Measurements from ENCODE around the gene JRKL.

JRKL gene
- total RNA-seq, result 18.9 reads per million, percentile 45 among the genes with 10 or more reads in this experiment

DNA sequence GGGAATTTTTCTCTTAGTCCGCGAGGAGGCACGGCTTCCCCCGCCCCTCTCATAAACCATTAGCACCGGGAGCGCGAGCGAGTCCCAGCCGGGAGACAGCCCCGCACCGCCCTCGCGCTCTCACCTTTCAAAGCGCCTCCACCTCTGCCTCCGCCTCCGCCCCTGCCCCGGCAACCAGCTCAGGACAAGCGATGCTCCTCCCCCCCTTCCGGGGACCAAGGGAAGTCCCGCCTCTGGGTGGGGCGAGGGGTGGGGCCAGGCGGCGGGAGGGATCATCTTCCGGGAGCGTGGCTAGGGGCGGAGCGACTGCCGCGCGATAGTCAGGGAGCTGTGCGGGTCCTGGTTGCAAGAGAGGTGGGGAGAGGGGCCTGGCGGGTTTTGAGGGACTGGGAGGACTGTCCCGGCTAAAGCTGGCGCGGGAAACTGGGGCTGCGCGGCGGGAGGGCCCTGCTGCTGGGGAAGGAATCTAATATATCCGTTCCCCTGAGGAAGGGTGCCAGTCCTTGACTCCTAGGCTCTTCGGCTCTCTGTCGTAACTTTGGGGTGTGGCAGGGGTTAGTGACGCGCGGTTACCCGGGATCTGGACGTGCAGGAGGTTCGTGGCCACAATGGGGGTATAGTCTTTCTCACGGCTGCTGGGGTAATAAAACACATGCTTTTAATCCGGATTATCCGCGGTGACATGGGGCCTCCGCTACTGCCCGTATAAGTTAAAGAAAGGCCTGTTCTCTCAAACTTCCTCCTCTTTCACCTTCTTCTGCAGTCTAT is at the start of gene JRKL, which contains the start of gene CCDC82:
TSS of gene JRKL (plus strand) at position 294 of the 768 bp plus-strand sequence. CDS start 637 bp downstream, outside the sequence.
TSS of gene CCDC82 (minus strand) at position 193 of the 768 bp plus-strand sequence. CDS start 5,165 bp downstream, outside the sequence.
- DNase-seq, result peak; percentile 96

DNA sequence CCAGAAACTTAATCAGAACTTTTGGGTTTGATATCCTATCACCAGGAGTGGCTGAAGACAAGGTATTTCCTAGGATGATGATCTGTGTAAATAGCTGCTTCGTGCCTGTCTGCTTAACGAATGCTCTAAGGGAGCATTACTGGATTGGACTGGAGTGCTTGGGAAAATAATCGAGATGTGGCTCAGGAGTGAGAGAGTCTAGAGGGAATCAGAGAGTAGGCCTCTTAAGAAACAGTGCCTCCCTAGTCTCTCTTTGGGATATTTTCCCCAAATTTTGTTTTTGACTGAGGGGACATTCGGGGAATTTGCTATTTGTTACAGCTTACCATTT is 49.3 kb upstream of the JRKL start:
- no peak for DNase-seq

DNA sequence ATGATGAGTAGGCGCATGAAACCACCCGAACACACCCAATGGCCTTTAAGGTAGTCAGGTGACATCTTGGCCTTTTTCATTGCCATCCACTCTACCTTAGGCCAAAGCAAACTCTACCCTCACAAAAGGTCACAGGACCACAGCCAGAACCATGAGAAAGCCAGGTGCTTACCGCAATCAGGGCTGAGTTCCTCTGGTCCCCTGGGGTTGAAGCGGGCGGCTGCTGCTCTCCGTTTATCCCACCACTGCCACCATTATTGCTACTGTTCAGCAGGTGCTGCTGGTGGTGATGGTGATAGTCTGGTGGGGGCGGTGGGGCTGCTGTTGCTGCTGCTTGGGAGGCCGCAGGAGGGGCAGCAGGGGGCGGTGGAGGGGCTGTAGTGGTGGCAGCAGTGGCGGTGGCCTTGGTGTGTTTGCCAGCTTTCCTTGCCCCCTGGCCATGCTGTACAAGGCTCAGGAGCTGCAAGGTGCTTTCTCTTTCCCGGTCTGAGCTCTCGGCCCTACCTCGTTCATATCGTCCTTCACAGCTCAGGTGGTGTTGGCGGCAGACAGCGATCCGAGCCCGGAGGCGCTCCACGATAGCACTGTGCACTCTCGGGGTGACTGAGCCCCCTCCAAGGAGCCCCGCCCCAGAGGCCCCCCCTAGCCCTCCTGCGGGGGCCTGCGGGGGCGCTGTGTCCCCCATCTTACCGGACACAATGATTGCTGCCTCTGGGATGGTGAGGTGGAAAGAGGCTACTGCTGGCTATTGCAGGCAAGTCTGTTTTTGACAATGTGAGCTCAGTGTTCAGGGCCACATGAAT is 48.4 kb upstream of the JRKL start:
- DNase-seq, result peak; percentile 64

DNA sequence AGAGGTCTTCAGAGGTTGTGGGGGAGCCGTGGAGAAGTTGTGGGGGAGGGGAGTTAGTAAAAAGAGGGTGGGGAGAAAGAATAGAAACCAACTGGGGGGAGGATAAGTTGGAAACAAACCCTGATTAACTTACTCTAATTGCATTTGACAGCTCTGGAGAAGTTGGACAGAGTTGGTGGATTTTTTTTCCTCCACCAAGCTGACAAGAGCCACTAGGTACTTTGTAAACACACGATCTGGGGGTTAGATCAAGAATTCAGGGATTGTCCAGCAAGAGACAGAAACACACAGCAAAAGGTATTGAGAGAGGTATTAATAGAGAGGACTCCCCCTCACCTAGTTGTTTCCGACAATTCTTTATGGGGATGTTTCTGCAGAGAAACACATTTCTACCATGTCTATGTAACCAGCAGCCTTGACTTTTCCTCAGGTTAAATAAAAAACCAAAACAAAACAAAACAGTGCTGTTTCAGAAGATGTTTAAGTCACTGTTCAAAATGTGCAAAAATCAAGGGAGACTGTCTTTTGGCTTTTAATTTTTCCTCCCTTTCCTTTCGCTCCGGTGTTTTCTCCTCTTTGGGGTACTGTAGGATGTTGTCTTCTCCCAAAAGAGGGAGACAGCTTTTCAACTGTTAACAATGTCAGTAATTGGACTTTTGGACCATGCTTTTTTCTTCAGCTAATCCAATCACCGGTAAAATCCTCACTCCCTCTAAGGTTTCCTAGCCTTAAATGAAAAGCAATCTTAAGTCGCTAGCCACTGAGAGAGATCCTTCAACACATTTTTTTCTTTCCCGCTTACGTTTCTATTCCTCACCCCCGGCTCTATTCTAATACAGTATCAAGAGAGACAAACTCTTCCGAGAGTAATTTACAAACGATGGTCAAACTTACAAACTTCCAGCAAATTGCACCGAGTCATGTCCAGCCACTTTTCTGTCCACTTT is 47.5 kb upstream of the JRKL start:
- no peak for DNase-seq

DNA sequence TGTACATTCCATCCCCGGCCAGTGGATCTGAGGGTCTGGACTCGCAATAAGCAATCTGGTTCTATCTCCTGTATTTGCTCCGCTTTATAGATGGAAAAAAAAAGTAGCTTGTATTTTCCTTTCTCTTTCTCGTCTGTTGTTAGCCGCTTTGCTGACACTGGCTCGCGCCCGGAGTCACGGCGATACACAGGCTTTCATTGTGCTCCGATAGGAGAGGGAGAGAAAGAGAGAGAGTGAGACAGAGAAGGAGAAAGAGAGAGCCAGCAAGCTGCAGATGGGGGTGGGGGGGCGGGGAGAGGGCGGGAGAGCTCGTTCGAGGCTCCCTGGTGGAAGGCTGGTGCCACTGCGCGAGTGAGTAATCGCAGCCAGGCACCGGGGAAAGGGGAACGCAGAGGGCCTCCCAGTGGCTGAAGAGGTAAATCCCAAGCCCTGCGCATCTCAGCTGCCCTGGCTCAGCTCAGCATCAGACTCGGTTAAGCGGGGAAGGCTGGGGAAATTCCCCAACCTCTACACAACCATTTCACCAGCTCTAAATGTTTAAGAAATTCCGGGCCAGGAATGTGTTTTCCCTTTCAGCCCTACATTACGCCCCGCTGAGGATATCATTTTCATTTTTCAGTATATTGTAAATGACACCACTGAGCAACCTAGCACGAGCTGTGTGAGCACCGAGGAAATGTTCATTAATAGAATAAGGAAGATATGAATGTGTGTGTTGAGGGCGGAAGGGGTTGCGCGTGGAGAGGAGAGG is 46.7 kb upstream of the JRKL start, which contains the start of gene MAML2:
TSS of gene MAML2 (minus strand) at position 235 of the 751 bp plus-strand sequence. CDS start 1,300 bp downstream, outside the sequence.
- DNase-seq, result peak; percentile 87

DNA sequence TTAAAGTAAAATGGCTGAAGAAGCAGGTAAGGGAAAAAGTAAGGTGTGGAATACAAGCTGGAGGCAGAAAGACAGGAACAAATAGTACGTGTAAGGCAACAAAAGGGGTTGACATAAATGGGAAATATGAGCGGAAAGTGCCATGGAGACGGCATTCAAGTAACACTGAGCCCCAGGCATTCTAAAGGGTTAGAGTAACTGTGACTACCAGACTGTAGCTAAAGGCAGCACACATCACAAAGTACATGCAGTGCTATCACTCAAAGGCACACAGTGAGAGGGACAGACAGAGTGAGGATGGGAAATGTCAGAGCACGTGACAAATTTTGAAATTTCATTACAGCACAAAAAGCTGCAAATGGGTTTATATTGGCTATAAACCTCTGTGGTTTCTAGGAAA is 33.0 kb upstream of the JRKL start:
- no peak for DNase-seq

DNA sequence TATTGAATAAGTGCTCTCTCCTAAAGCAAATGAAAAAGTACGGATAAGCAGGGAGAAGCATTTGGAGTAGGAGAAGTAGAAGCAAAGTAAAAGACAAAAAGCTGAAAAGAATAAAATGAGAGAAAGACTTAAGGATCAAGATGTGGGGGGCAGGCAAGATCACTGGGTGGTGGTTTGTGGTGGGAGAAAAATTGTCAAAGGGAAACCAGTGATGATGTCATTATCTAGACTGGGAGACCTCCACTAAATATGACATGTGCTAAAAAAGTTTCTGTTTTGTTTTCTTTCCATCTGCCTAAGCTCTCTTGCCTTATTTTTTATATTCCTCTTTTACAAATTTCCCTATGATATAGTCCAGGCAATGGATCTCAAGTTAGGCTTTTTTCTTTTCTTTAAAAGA is 32.0 kb upstream of the JRKL start:
- no peak for DNase-seq

DNA sequence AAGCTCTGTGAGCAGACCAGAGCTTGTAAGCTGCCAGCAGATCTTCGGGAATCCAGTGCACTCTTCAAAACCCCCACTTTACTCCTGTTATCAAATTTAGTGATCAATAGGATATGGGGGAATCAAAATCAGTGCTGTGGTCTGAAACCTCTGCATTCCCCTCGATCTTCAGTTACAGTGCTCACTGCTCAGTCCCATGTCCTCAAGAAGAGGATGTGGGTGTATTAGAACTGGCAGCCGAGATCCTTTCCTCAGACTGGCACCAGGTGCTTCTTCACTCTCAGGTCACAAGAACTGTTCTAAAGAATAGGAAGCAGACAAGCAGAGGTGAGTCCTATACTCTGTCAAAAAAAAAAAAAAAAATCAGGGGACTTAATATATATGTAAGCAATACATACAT is 31.5 kb upstream of the JRKL start:
- no peak for DNase-seq

DNA sequence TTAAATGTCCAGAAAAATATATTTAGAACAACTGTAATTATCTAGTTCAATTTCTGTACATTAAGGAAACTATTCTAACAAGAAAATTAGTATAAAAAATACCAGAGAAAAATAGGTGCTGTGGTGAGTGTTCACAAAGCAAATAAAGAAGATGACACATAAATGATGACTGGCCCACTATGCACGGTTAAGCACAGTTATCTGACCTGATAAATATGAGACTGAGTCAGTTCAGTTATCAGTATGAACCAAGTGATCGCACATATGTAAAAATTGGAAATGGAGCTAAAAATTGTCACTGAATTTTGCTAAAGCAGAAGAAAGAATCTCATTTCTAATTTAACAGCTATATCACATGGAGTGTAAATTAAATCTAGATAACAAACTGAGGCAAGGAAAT is 28.0 kb upstream of the JRKL start:
- no peak for DNase-seq

DNA sequence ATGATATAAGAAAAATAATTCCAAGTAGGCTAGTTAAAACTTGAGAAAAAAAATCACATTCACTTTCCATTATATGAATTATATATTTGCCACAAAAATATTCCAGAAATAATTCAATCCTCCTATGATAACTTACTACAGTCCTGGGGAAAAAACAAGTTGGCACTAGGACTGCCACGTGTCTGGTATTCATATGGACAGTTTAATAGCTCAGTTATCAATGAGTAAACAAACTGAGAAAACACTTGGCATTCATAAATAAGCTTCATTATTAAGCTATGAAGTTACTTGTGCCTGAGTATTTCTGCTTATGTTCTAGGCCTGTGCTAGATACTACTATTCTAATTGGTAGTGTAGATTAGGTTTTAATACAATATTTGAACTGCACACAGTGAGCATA is 24.3 kb upstream of the JRKL start:
- no peak for DNase-seq

DNA sequence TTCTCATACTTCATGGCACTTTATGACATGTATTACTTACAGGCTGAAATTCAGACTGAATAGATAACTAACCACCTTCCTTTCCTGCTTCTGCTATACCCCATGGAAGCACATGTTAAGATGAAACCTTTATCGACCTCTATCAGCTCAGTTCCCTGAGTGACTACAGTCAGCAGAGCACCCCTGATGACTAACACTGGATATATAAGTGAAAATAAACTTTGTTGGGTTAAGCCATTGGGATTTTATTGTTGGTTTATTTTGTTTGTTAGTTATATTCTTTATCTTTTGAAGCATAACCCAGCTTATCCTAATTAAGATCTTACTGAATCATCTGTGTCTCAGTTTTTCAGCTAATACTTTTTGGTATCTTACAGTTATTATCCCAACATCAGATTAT is 23.8 kb upstream of the JRKL start:
- DNase-seq, result no peak

DNA sequence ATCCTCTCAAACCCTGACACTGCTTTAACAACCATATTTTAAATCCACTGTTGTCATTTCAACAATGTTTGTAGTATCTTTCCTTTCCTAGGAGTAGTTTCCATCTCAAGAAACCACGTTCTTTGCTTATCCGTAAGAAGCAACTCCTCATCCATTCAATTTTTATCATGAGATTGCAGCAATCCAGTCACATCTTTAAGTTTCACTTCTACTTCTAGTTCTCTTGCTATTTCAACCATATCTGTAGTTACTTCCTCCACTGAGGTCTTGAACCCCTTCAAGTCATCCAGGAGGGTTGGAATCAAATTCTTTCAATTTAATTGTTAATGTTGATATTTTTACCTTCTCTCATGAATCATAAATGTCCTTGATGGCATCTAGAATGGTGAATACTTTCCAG is 22.5 kb upstream of the JRKL start:
- no peak for DNase-seq

DNA sequence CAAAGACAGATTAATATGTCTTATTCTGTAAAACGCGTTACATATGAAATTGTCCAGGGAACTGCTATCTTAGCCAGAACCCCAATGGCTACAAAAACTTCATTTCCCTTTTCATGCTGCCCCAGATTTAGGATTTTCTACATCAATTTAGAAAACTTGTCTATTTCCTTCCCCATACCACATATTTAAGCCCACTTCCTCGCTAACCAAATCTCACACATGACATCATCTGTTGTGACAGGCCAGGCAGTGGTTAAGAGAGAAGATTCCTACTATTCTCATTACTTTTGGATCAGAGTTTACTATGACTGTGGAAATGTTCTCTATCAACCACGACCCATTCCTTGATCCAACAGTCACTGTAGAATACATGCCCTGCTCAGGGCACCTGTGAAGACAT is 16.0 kb upstream of the JRKL start:
- DNase-seq, result no peak

DNA sequence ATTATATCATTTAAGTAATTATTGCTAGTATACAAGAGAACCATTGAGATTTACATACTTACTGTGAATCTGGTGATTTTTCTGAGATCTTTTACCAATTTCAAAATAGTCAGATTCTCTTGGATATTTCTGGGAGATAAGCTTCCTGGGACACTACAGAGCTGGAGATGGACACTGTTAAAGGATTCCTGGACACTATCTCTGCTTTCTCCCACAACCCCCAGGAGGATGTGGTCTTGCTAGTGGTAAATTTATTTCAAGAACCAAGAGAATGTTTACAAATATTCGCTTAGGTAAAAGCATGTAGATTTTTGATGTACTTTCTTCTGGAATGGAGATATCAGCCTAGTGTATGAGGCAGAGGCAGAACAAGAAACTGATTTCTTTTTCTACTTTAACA is 13.0 kb upstream of the JRKL start:
- DNase-seq, result no peak

DNA sequence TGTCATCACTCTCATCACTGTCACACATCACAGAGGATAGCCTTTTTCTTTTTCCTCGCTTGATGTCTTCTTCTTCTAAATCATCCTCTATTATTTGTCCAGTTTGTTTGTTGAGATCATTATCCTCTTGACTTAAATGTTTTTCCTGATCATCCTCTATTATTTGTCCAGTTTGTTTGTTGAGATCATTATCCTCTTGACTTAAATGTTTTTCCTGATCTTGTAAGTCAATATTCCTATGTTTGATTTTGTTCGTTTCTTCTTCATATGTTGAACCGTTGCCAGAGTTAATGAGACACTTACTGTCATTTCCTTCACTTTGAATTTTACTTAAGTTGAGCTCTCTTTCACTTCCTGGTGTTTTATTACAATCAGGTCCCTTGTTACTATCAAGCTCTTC is 5.7 kb upstream of the JRKL start:
- no peak for DNase-seq

DNA sequence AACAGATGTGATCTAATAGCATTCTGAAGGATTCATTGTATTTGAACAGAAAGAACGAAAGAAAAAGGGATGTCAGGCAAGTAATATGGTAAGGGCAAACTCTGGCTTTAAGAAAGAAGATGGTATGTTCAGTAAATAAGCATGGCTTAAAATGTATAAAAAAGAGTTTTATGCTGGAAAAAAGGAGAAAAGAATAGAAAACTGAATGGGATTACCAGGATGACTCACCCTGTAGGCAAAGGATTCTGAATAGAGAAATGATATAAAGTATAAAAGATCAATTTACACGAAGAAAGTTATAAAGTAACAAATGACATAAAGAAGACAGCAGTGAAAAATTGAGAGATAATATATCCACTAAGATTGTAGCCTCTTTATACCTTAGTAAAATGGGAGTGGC is 4.6 kb upstream of the JRKL start:
- DNase-seq, result no peak

DNA sequence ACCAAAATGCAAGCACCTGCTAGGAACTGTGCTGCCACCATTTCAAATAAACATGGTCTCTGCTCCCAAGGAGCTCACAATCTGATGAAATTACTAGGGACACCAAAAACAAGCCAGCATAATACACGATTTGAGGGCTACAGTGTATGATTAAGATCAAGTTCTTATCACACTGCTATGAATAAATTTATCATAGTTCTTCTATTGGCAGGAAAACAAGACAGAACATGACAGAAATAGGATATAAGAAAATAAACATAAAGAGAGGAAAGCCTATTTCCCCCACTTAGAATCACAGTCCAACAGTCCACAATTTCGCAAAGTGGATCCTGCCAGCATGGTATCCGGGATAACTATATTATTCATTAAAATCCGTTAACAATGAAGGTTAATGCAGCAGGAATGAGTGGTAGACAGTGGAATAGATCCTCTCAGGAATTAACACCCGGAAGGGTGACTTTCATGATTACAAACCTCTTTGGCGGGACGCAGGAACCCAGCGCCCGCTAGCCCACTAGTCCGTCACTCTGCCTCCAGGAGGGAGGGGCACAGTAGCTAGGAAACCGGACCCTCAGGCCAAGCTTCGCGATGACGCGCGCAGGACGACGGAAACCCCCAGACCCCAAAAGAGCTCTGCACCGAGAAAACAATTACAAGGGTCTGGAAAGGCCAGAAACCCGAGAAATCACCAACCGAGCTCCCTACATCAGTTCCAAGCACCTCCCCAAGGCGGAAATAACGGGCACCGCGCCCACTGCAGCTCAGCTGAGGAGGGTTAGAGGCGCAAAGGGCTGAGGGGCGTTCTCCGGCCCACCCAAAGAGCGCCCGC is 708 bp upstream of the JRKL start:
- DNase-seq, result no peak

DNA sequence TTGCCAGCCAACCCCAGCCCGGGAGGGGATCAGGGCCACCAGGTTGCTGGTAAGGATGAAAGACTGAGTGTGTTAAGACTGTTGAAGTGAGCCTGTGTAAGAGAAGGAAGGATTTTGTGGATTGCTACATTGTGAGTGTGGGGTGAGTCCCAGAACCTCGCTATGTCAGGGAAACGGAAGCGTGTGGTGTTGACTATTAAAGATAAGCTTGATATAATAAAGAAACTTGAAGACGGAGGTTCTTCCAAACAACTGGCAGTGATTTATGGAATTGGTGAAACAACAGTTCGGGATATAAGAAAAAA is 627 bp downstream of the JRKL start:
- no peak for DNase-seq

DNA sequence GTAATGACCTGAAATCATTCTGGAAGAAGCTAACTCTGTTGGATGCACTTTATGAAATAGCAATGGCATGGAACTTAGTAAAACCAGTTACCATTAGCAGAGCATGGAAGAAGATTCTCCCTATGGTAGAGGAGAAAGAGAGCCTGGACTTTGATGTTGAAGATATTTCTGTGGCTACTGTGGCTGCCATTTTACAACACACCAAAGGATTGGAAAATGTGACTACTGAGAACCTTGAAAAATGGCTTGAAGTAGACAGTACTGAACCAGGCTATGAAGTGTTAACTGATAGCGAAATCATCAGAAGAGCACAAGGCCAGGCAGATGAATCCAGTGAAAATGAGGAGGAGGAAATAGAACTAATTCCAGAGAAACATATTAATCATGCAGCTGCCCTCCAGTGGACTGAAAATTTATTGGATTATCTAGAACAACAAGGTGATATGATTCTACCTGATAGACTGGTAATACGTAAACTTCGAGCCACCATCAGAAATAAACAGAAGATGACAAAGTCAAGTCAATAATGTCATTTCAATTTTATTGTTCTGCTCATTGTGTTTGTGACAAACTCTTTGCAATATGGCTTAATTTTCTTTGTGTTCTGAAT is 2.0 kb downstream of the JRKL start:
- DNase-seq, result no peak

DNA sequence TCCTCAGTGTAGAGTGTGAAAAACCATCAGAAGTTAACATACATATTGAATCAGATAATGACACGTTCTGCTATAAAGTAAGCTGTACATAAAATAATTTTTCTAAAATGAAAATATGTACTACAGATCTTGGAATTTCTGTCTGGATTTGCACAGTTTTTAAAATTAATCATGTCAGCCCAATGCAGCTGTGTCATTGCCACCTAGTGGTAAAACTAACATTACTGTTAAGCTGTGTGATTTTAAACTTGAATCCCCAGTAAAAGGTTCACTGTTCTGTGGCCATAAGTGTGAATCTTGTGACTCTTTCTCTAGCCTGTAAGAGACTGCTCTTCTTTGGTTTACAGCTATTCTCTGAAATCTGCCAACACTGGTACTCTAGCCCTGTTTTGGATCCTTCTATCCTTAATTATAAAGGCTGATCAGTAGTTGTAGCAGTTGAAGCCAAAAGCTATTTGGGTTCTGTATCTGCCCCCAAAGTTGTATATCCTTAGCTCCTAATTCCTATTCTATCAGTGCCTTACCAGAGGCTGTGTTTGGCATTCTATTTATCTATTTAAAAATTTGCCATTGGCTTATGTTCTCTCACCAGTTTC is 4.0 kb downstream of the JRKL start:
- peak; percentile 3 for DNase-seq

DNA sequence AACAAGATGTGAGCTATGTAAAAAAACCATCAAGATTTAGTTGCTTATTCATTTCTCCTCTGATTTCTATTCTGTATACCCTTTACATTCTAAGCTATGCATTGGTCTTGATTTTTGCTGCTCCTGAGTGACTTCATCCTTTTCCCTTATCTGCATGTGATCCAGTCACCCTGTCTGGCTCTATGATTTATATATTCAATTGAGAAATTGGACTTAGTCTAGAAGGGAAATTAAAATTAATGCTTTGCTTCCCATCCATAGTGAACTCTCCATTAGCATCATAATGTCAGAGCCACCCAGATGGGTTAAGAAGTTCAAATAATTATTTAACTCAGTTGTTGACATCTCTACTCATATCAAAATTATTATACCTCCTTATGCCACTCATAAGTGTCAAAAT is 5.0 kb downstream of the JRKL start:
- DNase-seq, result no peak

Data from effector CD4-positive, alpha-beta T cell (primary cell).